Naive B cell (primary cell): Measurements from ENCODE around the gene VKORC1. TPM values are rescaled to one million over a fixed set of nuclear protein-coding genes. Genes with fewer than 3 reads are reported as not detected.
A peak's percentile ranks its signal among the peaks of the same experiment; 100 is the strongest.

Source experiments
- ATAC-seq, 2 donors: fragments of 150-1000 bp; cut with Tn5 transposase; 2 replicates each; pipeline ENCODE4 v1.10.0; 2021; ENCODE audit warnings: low read depth in 2 of 2, mild to moderate bottlenecking in 2 of 2, moderate library complexity in 2 of 2
- DNase-seq: peaks from one replicate; pipeline ENCODE4 v3.0.0; 2022
- H3K27ac Mint-ChIP-seq, 6 donors: one replicate each; pipeline ENCODE4 v1.8.0; 2020 to 2022; ENCODE audit warnings: mild to moderate bottlenecking in 6 of 6, mixed read lengths in 6 of 6, moderate library complexity in 5 of 6, inconsistent platforms in 2 of 6
- H3K27me3 Mint-ChIP-seq, 3 donors: one replicate each; pipeline ENCODE4 v1.8.0; 2021 to 2022; ENCODE audit warnings: mixed read lengths in 3 of 3, mild to moderate bottlenecking in 1 of 3
- H3K36me3 Mint-ChIP-seq, 2 donors: one replicate each; pipeline ENCODE4 v1.8.0; 2020 to 2022; ENCODE audit warnings: mixed read lengths in 2 of 2, inconsistent platforms in 1 of 2, mild to moderate bottlenecking in 1 of 2
- H3K4me1 Mint-ChIP-seq, 3 donors: one replicate each; pipeline ENCODE4 v1.8.0; 2020 to 2022; ENCODE audit warnings: mixed read lengths in 3 of 3, inconsistent platforms in 1 of 3, mild to moderate bottlenecking in 1 of 3, moderate library complexity in 1 of 3
- H3K4me3 Mint-ChIP-seq, 8 donors: one replicate each; pipeline ENCODE4 v1.8.0; 2020 to 2022; ENCODE audit warnings: mild to moderate bottlenecking in 8 of 8, mixed read lengths in 8 of 8, moderate library complexity in 8 of 8, inconsistent platforms in 2 of 8
- H3K9me3 Mint-ChIP-seq, 7 donors: one replicate each; pipeline ENCODE4 v1.8.0; 2020 to 2022; ENCODE audit warnings: mixed read lengths in 7 of 7, mild to moderate bottlenecking in 5 of 7, inconsistent platforms in 2 of 7, moderate library complexity in 1 of 7
- polyA plus RNA-seq, 6 donors: library from polyadenylated mRNA; unstranded; fragments of 300-500 nt; fragmentation: Illumina TruSeq; gene quantifications; one replicate each; pipeline ENCODE4 v1.2.3, GENCODE V29; 2021; ENCODE audit warnings: low read depth in 6 of 6

The VKORC1 gene
- polyA plus RNA-seq, 6 donors from 2014 or later = 61.9 to 77.4 (median 66.6) TPM

DNA sequence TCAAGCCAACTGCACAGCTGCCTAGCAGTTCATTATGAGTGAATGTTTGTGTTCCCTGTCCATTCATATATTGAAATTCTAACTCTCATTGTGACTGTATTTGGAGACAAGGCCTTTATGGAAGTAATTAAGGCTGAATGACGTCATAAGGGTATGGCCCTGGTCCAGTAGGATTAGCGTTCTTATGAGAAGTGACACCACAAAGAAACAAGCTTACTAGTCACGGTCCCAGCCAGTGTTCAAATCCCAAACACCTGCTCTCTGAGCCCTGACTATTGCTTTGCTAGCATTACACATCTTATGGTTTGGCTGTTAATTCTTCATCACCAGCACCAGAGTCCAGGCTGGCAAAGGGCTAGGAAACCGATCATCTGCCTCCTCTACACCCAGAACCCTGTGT, 22.7 kb downstream of the VKORC1 start:
- DNase-seq = no peak
- Mint-ChIP-seq H3K36me3 (no peaks in the 10 kb centered on the region), H3K9me3 (no peaks in the 10 kb centered on the region), H3K27ac (peak overlapping the region in 3 of 6 donors; percentile 53 to 98 (median 80)), H3K4me1 (peaks cover 25 to 48% (median 43%) of the 10 kb centered on the region in 3 donors), H3K27me3 (no peaks in the 10 kb centered on the region), H3K4me3 (peak overlapping the region; percentile 24 to 98 (median 93))
- no peak for ATAC-seq

DNA sequence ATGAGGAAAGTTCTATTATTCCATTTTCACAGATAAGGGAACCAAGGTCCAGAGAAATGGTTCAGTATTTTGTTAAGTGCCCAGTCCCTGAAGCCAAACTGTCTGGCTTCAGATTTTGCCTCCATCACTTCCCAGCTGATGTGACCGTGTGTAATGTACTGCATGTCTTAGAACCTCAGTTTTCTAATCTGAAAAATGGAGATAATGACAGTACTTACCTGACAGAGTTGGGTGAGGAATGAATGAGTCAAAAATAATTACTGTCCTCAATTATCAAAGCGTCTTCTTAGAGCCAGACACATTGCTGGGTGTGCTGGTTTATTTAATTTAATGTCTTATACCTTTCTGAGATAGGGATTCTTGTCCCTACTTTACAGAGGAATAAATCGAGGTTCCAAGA, 27.3 kb downstream of the VKORC1 start:
- DNase-seq (no peak), ATAC-seq (no peak)
- H3K27ac Mint-ChIP-seq = no peak overlapping the region
- no peak overlapping the region for H3K4me3 Mint-ChIP-seq
- peaks cover 19 to 41% (median 26%) of the 10 kb centered on the region in 3 donors for H3K4me1 Mint-ChIP-seq
- H3K36me3 Mint-ChIP-seq = no peaks in the 10 kb centered on the region
- H3K27me3 Mint-ChIP-seq = no peaks in the 10 kb centered on the region
- peaks cover 0 to 2% (median 0%) of the 10 kb centered on the region in 7 donors for H3K9me3 Mint-ChIP-seq

DNA sequence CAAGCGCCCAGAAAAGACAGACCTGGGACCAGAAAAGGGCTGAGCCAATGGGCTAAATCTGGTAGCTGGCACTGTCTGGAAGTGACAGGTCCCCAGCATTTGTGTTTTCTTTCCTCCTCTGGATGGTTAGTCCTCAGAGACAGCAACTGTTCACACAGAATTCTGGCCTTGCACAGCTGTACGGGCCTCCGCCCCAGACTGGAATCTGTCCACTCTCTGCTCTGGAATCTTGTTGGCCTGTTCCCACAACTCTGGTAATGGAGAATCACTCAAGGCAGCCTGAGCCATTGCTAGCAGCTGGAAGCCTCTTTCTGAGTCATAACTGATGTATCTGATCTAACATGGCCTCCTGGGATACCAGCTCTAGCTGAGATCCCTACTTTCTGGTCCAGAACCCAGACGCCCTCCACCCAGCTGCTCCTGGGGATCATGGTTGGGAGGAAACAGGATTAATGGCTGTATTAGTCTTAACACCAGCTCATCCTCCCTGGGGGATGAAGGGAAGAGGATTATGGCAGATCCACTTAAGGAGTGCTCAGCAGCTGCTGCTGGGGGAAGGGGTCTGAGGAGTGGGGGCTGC, 29.6 kb downstream of the VKORC1 start:
- DNase-seq (no peak), ATAC-seq (no peak)
- H3K4me1 Mint-ChIP-seq = peaks cover 13 to 33% (median 16%) of the 10 kb centered on the region in 3 donors

DNA sequence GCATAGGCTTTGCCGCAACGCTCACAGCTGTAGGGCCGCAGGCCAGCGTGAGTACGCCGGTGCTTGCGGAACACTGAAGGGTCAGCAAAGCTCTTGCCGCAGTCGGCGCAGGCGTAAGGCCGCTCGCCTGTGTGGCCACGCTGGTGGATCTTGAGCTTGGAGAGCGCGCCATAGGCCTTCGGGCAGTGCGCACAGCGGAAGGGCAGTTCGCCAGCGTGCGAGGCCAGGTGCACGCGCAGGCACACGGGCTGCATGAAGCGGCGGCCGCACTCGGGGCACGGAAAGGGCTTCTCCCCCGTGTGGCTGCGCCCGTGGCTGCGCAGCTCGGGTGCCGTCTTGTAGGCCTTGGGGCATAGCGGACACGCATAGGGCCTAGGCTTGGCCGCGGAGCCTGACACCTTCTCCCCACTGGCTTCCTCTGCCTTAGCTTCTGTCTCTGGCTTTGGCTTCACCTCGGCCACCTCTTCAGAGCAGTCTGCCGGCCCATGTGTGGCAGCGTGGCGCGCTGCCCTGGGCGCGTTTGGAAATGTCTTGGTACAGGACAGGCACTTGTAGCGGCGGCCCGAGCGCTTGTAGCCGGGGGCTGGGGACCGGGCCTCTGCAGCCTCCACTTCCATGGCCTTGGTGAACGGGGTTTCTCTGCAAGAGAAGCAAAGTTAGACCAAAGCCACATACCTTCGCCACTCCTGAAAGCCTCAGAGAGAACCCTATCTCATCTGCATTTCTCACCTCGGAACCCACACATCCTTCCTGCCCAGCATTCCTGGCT, 30.6 kb downstream of the VKORC1 start:
- ATAC-seq (no peak), DNase-seq (no peak)
- H3K27me3 Mint-ChIP-seq = no peaks in the 10 kb centered on the region
- H3K36me3 Mint-ChIP-seq = no peaks in the 10 kb centered on the region
- H3K9me3 Mint-ChIP-seq = peaks cover 0 to 2% (median 0%) of the 10 kb centered on the region in 7 donors
- peak overlapping the region in 2 of 6 donors; percentile 6 to 73 for H3K27ac Mint-ChIP-seq
- peak overlapping the region in 1 of 8 donors; percentile 32 for H3K4me3 Mint-ChIP-seq
- peaks cover 9 to 28% (median 16%) of the 10 kb centered on the region in 3 donors for H3K4me1 Mint-ChIP-seq

More for the DNA sequence above, 29.6 kb downstream of the VKORC1 start:
- H3K27me3 Mint-ChIP-seq = no peaks in the 10 kb centered on the region
- peaks cover 0 to 2% (median 0%) of the 10 kb centered on the region in 7 donors for H3K9me3 Mint-ChIP-seq
- H3K36me3 Mint-ChIP-seq = no peaks in the 10 kb centered on the region
- H3K4me3 Mint-ChIP-seq = no peak overlapping the region
- peak overlapping the region in 3 of 6 donors; percentile 6 to 89 (median 75) for H3K27ac Mint-ChIP-seq

DNA sequence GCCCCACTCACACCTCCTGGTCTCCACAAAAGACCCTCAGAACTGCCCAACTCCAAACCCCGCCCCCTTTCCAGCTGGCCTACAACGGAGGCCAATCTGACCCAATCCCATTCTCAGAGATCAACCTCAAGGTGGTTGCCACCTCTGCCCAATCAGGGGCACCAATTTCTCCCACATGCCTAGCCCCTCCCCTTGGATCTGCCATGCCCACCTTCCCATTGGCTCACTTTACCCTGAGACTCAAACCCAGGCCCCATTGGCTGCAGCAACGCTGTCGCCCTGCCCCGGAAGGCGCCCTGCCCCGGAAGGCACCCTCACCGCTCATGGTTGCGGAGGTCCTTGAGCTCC, 31.1 kb downstream of the VKORC1 start:
- H3K4me1 Mint-ChIP-seq = peaks cover 8 to 23% (median 16%) of the 10 kb centered on the region in 3 donors
- no peak overlapping the region for H3K27ac Mint-ChIP-seq

DNA sequence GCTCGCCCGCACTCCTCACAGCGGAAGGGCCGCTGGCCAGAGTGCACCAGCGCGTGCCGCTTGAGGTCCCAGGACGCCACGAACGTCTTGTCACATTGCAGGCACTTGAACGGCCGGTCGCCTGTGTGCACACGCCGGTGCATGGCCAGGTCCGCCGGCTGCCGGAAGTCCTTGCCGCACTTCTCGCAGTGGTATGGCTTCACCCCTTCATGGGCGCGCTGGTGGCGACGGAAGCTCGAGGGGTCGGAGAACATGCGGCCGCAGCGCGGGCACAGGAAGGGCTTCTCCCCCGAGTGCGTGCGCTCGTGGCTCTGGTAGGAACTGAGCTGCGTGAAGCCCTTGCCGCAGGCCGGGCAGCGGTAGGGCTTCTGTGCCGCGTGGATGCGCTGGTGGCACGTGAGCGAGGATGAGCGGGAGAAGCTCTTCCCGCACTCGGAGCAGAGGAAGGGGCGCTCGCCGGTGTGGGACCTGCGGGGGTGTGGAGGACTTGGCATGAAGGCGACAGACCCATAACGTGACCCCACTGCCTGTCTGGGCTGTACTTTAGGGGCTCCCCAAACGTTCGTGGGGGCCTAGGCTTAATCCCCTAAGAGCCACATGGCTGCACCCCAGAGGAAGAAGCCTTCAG, 32.7 kb downstream of the VKORC1 start:
- peaks cover 8 to 18% (median 16%) of the 10 kb centered on the region in 3 donors for H3K4me1 Mint-ChIP-seq
- no peaks in the 10 kb centered on the region for H3K36me3 Mint-ChIP-seq
- peaks cover 0 to 2% (median 0%) of the 10 kb centered on the region in 7 donors for H3K9me3 Mint-ChIP-seq
- ATAC-seq (no peak), DNase-seq (no peak)
- peak overlapping the region in 1 of 6 donors; percentile 28 for H3K27ac Mint-ChIP-seq
- H3K27me3 Mint-ChIP-seq = no peaks in the 10 kb centered on the region
- no peak overlapping the region for H3K4me3 Mint-ChIP-seq

More for the DNA sequence above, 31.1 kb downstream of the VKORC1 start:
- Mint-ChIP-seq H3K36me3 (no peaks in the 10 kb centered on the region), H3K27me3 (no peaks in the 10 kb centered on the region), H3K9me3 (peaks cover 0 to 2% (median 0%) of the 10 kb centered on the region in 7 donors), H3K4me3 (no peak overlapping the region)
- DNase-seq (no peak), ATAC-seq (no peak)

DNA sequence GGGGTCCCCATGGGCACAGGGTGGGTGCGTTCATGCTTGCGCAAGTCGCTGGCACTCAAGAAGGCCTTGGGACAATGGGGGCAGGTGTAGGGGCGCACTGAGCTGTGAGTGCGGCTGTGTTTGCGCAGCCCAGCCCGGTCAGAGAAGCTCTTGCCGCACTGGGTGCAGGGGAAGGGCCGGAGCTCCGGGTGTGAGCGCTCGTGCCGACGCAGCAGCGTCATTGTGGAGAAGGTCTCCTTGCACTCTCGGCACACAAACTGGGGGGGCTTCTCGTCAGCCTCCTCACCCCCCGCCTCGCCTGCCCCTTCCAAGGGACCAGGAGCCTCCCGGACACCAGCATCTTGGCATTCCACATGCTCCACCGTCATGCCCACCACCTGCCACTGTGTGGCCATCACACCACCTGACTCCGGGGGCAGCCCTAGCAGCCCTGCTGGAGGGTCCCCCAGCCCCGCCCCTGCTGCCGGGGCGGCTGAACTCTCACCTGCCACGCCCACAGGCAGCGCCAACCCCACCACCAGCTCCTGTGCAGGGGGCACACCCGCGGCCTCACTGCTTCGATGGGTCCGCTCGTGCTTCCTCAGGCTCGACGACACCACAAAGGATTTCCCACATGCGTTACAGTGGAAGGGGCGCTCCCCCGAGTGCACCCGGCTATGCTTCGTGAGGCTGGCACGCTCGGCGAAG, 33.3 kb downstream of the VKORC1 start:
- ATAC-seq (no peak), DNase-seq (no peak)
- Mint-ChIP-seq H3K27ac (no peak overlapping the region), H3K27me3 (no peaks in the 10 kb centered on the region), H3K4me1 (peaks cover 8 to 16% (median 16%) of the 10 kb centered on the region in 3 donors), H3K36me3 (no peaks in the 10 kb centered on the region), H3K4me3 (no peak overlapping the region), H3K9me3 (peaks cover 0 to 2% (median 0%) of the 10 kb centered on the region in 7 donors)

DNA sequence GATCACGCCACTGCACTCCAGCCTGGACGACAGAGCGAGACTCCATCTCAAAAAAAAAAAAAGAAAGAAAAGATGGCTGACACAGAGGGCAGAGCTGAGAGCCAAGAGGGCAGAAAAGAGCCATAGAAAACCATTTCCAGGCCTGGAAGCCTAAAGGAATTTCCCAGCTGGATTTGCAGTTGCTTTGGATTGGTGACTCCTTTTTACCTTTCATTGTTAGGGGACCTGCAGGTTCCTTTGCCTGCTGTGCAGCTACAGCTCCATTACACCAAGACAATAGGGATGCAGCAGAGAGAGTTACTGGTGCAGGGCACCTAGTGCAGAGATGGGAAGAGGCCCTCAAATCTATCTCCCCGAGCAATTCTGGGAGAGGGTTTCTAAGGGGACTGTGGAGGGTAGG, 39.0 kb downstream of the VKORC1 start:
- DNase-seq (no peak), ATAC-seq (no peak)
- Mint-ChIP-seq H3K4me3 (no peak overlapping the region), H3K9me3 (no peaks in the 10 kb centered on the region), H3K27me3 (no peaks in the 10 kb centered on the region), H3K27ac (peak overlapping the region in 1 of 6 donors; percentile 38), H3K36me3 (peaks cover 0 to 4% of the 10 kb centered on the region in 2 donors), H3K4me1 (peaks cover 0 to 3% (median 2%) of the 10 kb centered on the region in 3 donors)

DNA sequence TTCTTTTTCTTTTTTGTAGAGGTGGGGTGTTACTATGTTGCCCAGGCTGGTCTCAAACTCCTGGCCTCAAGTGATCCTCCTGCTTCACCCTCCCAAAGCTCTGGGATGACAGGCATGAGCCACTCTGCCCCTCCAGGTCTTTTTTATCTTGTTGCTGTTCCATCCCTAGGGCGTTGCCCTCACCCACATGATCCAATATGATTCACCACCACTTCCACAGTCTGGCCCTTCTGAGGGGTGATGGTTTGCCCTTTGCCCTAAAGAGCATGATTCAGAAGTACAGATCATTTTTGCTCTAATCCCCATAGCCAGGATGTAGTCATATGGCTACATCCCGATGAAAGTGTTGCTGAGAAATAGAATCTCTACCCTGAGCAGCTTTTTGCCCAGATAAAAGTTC, 42.5 kb downstream of the VKORC1 start:
- no peak for ATAC-seq
- Mint-ChIP-seq H3K4me1 (peaks cover 7 to 15% (median 7%) of the 10 kb centered on the region in 3 donors), H3K27me3 (no peaks in the 10 kb centered on the region), H3K9me3 (no peaks in the 10 kb centered on the region), H3K27ac (no peak overlapping the region), H3K4me3 (no peak overlapping the region), H3K36me3 (peaks cover 0 to 4% of the 10 kb centered on the region in 2 donors)
- no peak for DNase-seq

DNA sequence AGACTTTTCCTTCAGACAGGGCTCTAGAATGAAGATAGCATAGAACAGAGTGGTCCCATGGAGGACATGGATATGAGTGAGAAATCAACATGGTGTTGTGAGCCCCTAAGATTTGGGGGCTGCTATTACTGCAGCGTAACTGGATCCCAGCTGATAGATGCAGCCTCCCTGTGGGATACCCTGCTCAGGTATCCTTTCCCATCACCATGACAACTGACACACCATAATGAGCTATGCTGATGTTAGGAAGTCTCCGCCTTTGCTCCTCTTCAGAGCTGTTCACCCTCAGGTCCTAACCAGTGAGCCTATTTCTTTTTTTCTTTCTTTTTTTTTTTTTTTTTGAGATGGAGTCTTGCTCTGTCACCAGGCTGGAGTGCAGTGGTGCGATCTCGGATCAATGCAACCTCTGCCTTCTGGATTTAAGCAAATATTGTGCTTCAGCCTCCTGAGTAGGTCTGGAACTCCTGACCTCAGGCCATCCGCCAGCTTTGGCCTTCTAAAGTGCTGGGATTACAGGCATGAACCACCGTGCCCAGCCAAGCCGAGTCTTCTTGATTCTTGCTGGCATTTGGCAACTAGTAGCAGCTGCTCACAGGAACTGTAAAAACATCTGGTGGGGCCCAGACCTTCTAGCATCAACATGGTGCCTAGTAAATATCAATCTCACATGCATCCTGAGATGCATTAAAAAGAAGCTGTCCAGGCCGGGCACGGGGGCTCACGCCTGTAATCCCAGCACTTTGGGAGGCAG, 44.1 kb downstream of the VKORC1 start:
- ATAC-seq (no peak), DNase-seq (no peak)
- Mint-ChIP-seq H3K27me3 (no peaks in the 10 kb centered on the region), H3K4me1 (peaks cover 7 to 13% (median 7%) of the 10 kb centered on the region in 3 donors), H3K36me3 (peaks cover 0 to 4% of the 10 kb centered on the region in 2 donors), H3K9me3 (no peaks in the 10 kb centered on the region), H3K4me3 (no peak overlapping the region), H3K27ac (no peak overlapping the region)

DNA sequence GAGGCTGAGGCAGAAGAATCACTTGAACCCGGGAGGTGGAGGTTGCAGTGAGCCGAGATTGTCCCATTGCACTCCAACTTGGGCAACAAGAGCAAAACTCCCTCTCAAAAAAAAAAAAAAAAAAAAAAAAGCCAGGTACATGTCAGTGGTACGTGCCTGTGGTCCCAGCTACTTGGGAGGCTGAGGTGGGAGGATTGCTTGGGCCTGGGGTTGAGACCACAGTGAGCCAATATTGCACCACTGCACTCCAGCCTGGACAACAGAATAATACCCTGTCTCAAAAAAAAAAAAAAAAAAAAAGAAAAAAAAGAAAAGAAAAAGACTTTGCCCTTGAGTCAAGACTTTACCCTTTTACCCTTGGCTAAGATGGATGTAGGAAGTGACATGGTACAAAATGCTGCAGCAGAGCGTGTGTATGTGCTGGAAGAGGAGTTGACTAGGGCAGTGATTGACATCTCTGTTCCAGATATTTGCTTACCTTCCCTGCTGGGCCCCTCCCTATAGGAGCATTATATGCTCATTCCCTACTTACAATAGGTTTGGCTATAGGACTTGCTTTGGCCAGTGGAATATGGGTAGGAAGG, 50.6 kb downstream of the VKORC1 start:
- ATAC-seq = no peak
- no peaks in the 10 kb centered on the region for H3K27me3 Mint-ChIP-seq
- no peaks in the 10 kb centered on the region for H3K9me3 Mint-ChIP-seq
- peaks cover 0 to 7% (median 7%) of the 10 kb centered on the region in 3 donors for H3K4me1 Mint-ChIP-seq
- peaks cover 3 to 17% of the 10 kb centered on the region in 2 donors for H3K36me3 Mint-ChIP-seq
- H3K27ac Mint-ChIP-seq = no peak overlapping the region
- H3K4me3 Mint-ChIP-seq = no peak overlapping the region
- no peak for DNase-seq

DNA sequence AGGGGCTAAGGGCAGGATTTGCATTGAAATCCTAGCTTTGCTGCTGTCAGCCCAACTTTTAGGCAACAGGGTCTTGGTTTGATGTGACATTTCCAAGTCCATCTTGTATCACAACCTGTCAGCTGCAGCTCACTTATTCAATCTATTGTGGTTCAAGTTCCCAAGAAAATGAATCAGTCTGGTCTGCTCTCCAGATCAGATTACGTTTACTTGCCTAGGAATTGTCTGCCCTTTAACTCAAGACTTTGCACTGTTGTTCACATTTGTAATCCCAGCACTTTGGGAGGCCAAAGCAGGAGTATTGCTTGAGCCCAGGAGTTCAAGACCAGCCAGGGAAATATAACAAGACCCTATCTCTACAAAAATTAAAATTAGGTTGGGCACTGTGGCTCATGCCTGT, 51.2 kb downstream of the VKORC1 start:
- DNase-seq = no peak
- no peak for ATAC-seq
- Mint-ChIP-seq H3K4me1 (peaks cover 0 to 9% (median 1%) of the 10 kb centered on the region in 3 donors), H3K36me3 (peaks cover 3 to 22% of the 10 kb centered on the region in 2 donors), H3K27me3 (no peaks in the 10 kb centered on the region), H3K27ac (no peak overlapping the region), H3K9me3 (no peaks in the 10 kb centered on the region), H3K4me3 (no peak overlapping the region)
